AG10803 (cell line): ENCODE data around the gene LRPAP1.

Source experiments
- DNase-seq: peaks from one replicate; pipeline ENCODE4 v3.0.0; 2010; ENCODE audit warnings: low read depth
- H3K4me3 ChIP-seq: 2 replicates; pipeline ENCODE4 v1.5.1; 2011; ENCODE audit warnings: mild to moderate bottlenecking, low read length, control low read depth
- CTCF ChIP-seq: conservative IDR thresholded peaks from 2 replicates; pipeline ENCODE4 v1.5.1; 2011; ENCODE audit warnings: mild to moderate bottlenecking, low read length, control low read depth, inconsistent platforms

Gene LRPAP1

GRCh38 chr4:3511187-3511586, 21.0 kb downstream of the LRPAP1 start:
- DNase-seq, result no peak
- H3K4me3 ChIP-seq, result no peak overlapping the region
- TF ChIP-seq CTCF, result no peak

GRCh38 chr4:3510481-3510880, 21.7 kb downstream of the LRPAP1 start:
- H3K4me3 ChIP-seq, result no peak overlapping the region
- DNase-seq, result no peak
- no peak for TF ChIP-seq CTCF

- H3K4me3 ChIP-seq, result no peak overlapping the region
- TF ChIP-seq CTCF, result no peak
- DNase-seq, result no peak
Measured at GRCh38 chr4:3508542-3508941, 23.7 kb downstream of the LRPAP1 start.

GRCh38 chr4:3505231-3505630, 27.0 kb downstream of the LRPAP1 start:
- TF ChIP-seq CTCF, result no peak
- no peak for DNase-seq
- H3K4me3 ChIP-seq, result no peak overlapping the region

- H3K4me3 ChIP-seq, result no peak overlapping the region
- no peak for DNase-seq
- TF ChIP-seq CTCF, result no peak
Measured at GRCh38 chr4:3502941-3503936, 29.0 kb downstream of the LRPAP1 start.

- H3K4me3 ChIP-seq, result no peak overlapping the region
- DNase-seq, result no peak
- no peak for TF ChIP-seq CTCF
Measured at GRCh38 chr4:3501825-3502425, 30.3 kb downstream of the LRPAP1 start.
